ENCODE measurements around the gene EPB41L1. TPM values are rescaled to one million over a fixed set of nuclear protein-coding genes. Genes with fewer than 3 reads are reported as not detected.

The EPB41L1 gene
- total RNA-seq, 2 donors from 2014 or later, result 32.3 to 36.7 TPM

DNA sequence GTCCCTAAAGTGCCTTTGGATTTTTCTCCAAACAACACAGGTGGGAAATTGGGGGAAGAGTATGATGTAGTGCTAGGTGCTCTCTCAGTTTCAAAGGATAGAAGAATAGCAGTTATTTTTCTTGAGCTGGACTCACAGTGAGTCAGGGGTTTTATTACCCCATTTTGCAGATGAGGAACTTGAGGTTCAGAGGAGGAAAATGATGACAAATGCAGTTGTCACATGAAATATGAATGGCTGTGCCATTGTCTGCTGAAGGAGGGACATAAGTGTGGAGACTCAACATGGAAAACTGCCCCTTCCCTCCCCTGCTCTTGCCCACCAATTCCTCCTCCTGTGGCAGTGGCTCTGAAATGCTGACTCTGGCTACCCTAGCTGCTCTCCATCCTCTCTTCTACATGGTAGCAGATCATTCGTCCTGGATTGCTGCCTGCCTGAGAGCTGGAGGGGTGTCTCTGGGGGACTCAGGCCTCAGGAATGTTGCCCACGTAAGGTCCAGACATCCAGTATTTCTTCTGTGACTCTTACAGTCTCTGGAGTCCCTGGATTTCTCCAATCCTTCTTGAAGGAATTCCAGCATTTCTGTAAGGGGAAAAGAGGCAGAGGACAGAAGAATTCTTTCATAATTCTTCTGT lies 37.6 kb upstream of the EPB41L1 start:
- TF ChIP-seq, protein P1, sequence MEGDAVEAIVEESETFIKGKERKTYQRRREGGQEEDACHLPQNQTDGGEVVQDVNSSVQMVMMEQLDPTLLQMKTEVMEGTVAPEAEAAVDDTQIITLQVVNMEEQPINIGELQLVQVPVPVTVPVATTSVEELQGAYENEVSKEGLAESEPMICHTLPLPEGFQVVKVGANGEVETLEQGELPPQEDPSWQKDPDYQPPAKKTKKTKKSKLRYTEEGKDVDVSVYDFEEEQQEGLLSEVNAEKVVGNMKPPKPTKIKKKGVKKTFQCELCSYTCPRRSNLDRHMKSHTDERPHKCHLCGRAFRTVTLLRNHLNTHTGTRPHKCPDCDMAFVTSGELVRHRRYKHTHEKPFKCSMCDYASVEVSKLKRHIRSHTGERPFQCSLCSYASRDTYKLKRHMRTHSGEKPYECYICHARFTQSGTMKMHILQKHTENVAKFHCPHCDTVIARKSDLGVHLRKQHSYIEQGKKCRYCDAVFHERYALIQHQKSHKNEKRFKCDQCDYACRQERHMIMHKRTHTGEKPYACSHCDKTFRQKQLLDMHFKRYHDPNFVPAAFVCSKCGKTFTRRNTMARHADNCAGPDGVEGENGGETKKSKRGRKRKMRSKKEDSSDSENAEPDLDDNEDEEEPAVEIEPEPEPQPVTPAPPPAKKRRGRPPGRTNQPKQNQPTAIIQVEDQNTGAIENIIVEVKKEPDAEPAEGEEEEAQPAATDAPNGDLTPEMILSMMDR (conservative IDR thresholded peaks at IDR 0.05), result no peak
- no peaks in the 10 kb centered on the region for H3K9me3 Mint-ChIP-seq
- H3K4me3 Mint-ChIP-seq, result no peak overlapping the region
- no peaks in the 10 kb centered on the region for H3K36me3 Mint-ChIP-seq (ENCODE audit: low read depth)
- Histone ChIP-seq H3K9me3 (ENCODE audit: control insufficient read depth, low read length) (no peaks in the 10 kb centered on the region), H3K4me3 (ENCODE audit: low read length) (no peak overlapping the region), H3K27ac (ENCODE audit: low read depth, low read length) (no peak overlapping the region), H3K27me3 (ENCODE audit: control insufficient read depth, insufficient read depth, low read length, poor library complexity, severe bottlenecking) (no peaks in the 10 kb centered on the region), H3K9ac (ENCODE audit: extremely low read depth, low read length, poor library complexity, severe bottlenecking) (no peak overlapping the region), H3K4me1 (ENCODE audit: control insufficient read depth, insufficient read depth, low read length) (no peaks in the 10 kb centered on the region), H3K36me3 (ENCODE audit: control insufficient read depth, insufficient read depth, low read length) (no peaks in the 10 kb centered on the region)
- peaks cover 9% of the 10 kb centered on the region for H3K4me1 Mint-ChIP-seq
- H3K27ac Mint-ChIP-seq, result no peak overlapping the region
- peaks cover 18% of the 10 kb centered on the region for H3K27me3 Mint-ChIP-seq (ENCODE audit: insufficient read depth)
- DNase-seq, result no peak
- 75 to 77% methylated on average over 2 of the region's 2 CpGs for WGBS, 2 experiments (ENCODE audit: insufficient coverage in 1 of 2, insufficient read length in 1 of 2)

DNA sequence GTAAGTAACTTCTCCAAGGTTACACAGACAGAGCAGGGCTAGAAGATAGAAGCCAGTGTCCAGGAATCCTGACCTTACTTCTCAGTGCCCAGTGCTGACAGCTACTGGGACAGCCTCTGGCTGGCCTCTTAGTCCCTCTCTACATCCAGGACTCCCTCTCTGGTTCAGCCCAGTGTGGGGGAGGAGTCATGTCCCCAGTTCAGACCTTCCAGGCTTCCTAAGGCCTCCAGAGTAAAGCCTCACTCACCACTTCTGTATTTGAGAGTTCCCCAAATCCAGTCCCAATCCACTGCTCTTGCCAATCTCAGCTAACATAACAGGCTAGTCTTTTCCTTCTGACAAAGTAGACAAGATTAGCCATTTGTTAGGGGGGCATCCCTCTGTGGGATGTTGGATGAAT lies 36.9 kb upstream of the EPB41L1 start:
- DNase-seq, result no peak
- no peaks in the 10 kb centered on the region for H3K9me3 ChIP-seq (ENCODE audit: control insufficient read depth, low read length)
- peaks cover 18% of the 10 kb centered on the region for H3K27me3 Mint-ChIP-seq (ENCODE audit: insufficient read depth)
- no peaks in the 10 kb centered on the region for H3K9me3 Mint-ChIP-seq
- H3K27ac Mint-ChIP-seq, result no peak overlapping the region
- H3K4me1 Mint-ChIP-seq, result peaks cover 9% of the 10 kb centered on the region
- no peaks in the 10 kb centered on the region for H3K36me3 ChIP-seq (ENCODE audit: control insufficient read depth, insufficient read depth, low read length)
- H3K4me1 ChIP-seq (ENCODE audit: control insufficient read depth, insufficient read depth, low read length), result no peaks in the 10 kb centered on the region
- no peak overlapping the region for H3K4me3 Mint-ChIP-seq
- no peaks in the 10 kb centered on the region for H3K27me3 ChIP-seq (ENCODE audit: control insufficient read depth, insufficient read depth, low read length, poor library complexity, severe bottlenecking)
- TF ChIP-seq, protein P1 (conservative IDR thresholded peaks at IDR 0.05), result no peak
- no peak overlapping the region for H3K4me3 ChIP-seq (ENCODE audit: low read length)
- no peaks in the 10 kb centered on the region for H3K36me3 Mint-ChIP-seq (ENCODE audit: low read depth)
- no peak overlapping the region for H3K9ac ChIP-seq (ENCODE audit: extremely low read depth, low read length, poor library complexity, severe bottlenecking)
- H3K27ac ChIP-seq (ENCODE audit: low read depth, low read length), result no peak overlapping the region

DNA sequence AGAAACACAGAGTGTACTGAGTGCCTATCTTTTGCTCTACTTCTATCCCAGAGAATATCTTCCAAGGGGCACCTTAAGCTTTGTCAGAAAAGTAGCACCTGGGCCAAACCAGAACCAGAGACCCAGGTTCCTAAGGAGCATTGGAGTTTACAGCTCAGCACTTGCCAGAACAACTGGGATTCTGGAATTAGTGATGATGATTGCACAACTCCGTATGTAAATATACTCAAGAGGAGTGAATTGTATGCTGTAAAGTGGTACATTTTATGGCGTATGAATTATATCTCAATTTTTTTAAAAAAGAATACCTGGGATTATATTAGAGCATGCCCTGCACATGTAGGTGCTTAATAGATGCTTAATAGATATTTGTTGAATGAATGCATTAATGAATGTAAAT lies 36.2 kb upstream of the EPB41L1 start:
- Histone ChIP-seq H3K27me3 (ENCODE audit: control insufficient read depth, insufficient read depth, low read length, poor library complexity, severe bottlenecking) (no peaks in the 10 kb centered on the region), H3K4me1 (ENCODE audit: control insufficient read depth, insufficient read depth, low read length) (no peaks in the 10 kb centered on the region), H3K36me3 (ENCODE audit: control insufficient read depth, insufficient read depth, low read length) (no peaks in the 10 kb centered on the region), H3K9ac (ENCODE audit: extremely low read depth, low read length, poor library complexity, severe bottlenecking) (no peak overlapping the region), H3K9me3 (ENCODE audit: control insufficient read depth, low read length) (no peaks in the 10 kb centered on the region), H3K27ac (ENCODE audit: low read depth, low read length) (no peak overlapping the region), H3K4me3 (ENCODE audit: low read length) (no peak overlapping the region)
- WGBS, 2 experiments (ENCODE audit: insufficient coverage in 1 of 2, insufficient read length in 1 of 2), result 84% methylated on average over 2 of the region's 2 CpGs; no CpG with 5 or more reads in 1 of the 2 experiments
- H3K4me1 Mint-ChIP-seq, result peaks cover 7% of the 10 kb centered on the region
- H3K27me3 Mint-ChIP-seq (ENCODE audit: insufficient read depth), result peaks cover 12% of the 10 kb centered on the region
- no peak overlapping the region for H3K27ac Mint-ChIP-seq
- H3K4me3 Mint-ChIP-seq, result no peak overlapping the region
- no peak for DNase-seq
- TF ChIP-seq, protein P1 (conservative IDR thresholded peaks at IDR 0.05), result no peak
- no peaks in the 10 kb centered on the region for H3K36me3 Mint-ChIP-seq (ENCODE audit: low read depth)
- no peaks in the 10 kb centered on the region for H3K9me3 Mint-ChIP-seq
